GM19397 (cell line): Measurements from ENCODE around the gene INSM2.

Source experiments
- ATAC-seq: cut with Tn5 transposase; IDR thresholded peaks from one replicate; pipeline ENCODE4 v1.9.1; 2021; ENCODE audit warnings: mild to moderate bottlenecking, moderate library complexity; ENCODE audit not compliant: unreplicated experiment

INSM2 gene

GRCh38 chr14:35543006-35543405 is 9.0 kb downstream of the INSM2 start:
- no peak for ATAC-seq

GRCh38 chr14:35549551-35549950 is 15.6 kb downstream of the INSM2 start:
- no peak for ATAC-seq

- no peak for ATAC-seq
Measured at GRCh38 chr14:35551081-35551480, 17.1 kb downstream of the INSM2 start.

GRCh38 chr14:35553808-35554207 is 19.8 kb downstream of the INSM2 start:
- ATAC-seq, result no peak

- no peak for ATAC-seq
Measured at GRCh38 chr14:35556548-35556947, 22.6 kb downstream of the INSM2 start.

- no peak for ATAC-seq
Measured at GRCh38 chr14:35557221-35557747, 23.3 kb downstream of the INSM2 start.

GRCh38 chr14:35558680-35559079 is 24.7 kb downstream of the INSM2 start:
- ATAC-seq, result no peak

- ATAC-seq, result no peak
Measured at GRCh38 chr14:35565871-35566464, 32.0 kb downstream of the INSM2 start.

- no peak for ATAC-seq
Measured at GRCh38 chr14:35571598-35571997, 37.6 kb downstream of the INSM2 start.

GRCh38 chr14:35573911-35574310 is 39.9 kb downstream of the INSM2 start:
- no peak for ATAC-seq

- ATAC-seq, result no peak
Measured at GRCh38 chr14:35576260-35576659, 42.3 kb downstream of the INSM2 start.

GRCh38 chr14:35576856-35577255 is 42.9 kb downstream of the INSM2 start:
- no peak for ATAC-seq

GRCh38 chr14:35578135-35578534 is 44.2 kb downstream of the INSM2 start:
- ATAC-seq, result no peak

GRCh38 chr14:35578639-35579038 is 44.7 kb downstream of the INSM2 start:
- ATAC-seq, result no peak
